PC-9 (cell line): ENCODE data around the gene ASXL1. TPM values are rescaled to one million over a fixed set of nuclear protein-coding genes. Genes with fewer than 3 reads are reported as not detected.

Experiments used
- BruUV-seq: library from RNA; stranded (reverse); fragments of 400-500 nt; replicated peaks from 2 replicates; lab custom pipeline; 2021; lab: Mats Ljungman, UMichigan
- CTCF ChIA-PET: fragments of 300-600 bp; sonication (Branson Sonifier 250); formaldehyde crosslinking; loops from one replicate; lab custom pipeline; 2022; ENCODE audit warnings: antibody characterized with exemption; lab: Charles Lee
- POLR2A ChIA-PET: fragments of 300-600 bp; sonication (Branson Sonifier 250); formaldehyde crosslinking; loops from one replicate; lab custom pipeline; 2022; ENCODE audit warnings: antibody characterized with exemption; ENCODE audit not compliant: unreplicated experiment; lab: Charles Lee
- DNase-seq, 2 experiments: peaks; one replicate each; pipeline versions ENCODE4 v3.0.0 to v3.0.0-alpha.2; 2015 to 2022; ENCODE audit warnings: mixed read lengths in 1 of 2
- H2AFZ ChIP-seq: fragments of 200-600 bp; sonication (generic); 2 replicates; pipeline ENCODE4 v1.8.1; 2017; ENCODE audit warnings: antibody characterized with exemption
- H3F3A ChIP-seq: fragments of 200-600 bp; sonication (generic); 2 replicates; pipeline ENCODE4 v1.8.1; 2017; ENCODE audit warnings: antibody characterized with exemption, mild to moderate bottlenecking, low read depth; ENCODE audit not compliant: insufficient read depth
- H3K27ac ChIP-seq: fragments of 200-600 bp; sonication (generic); 2 replicates; pipeline ENCODE4 v1.6.1; 2016; ENCODE audit warnings: mixed run types
- H3K27me3 ChIP-seq: fragments of 200-600 bp; sonication (generic); 2 replicates; pipeline ENCODE4 v1.6.1; 2016; ENCODE audit warnings: low read depth, mixed run types; ENCODE audit not compliant: insufficient read depth
- H3K36me3 ChIP-seq: fragments of 200-600 bp; sonication (generic); 2 replicates; pipeline ENCODE4 v1.6.1; 2016; ENCODE audit warnings: low read depth, mixed run types
- H3K4me1 ChIP-seq: fragments of 200-600 bp; sonication (generic); replicated peaks from 2 replicates; pipeline ENCODE4 v1.6.1; 2016; ENCODE audit warnings: mixed run types; ENCODE audit not compliant: insufficient read depth
- H3K4me2 ChIP-seq: fragments of 200-600 bp; sonication (generic); 2 replicates; pipeline ENCODE4 v1.6.1; 2017; ENCODE audit warnings: mixed run types
- H3K4me3 ChIP-seq: fragments of 200-600 bp; sonication (generic); 2 replicates; pipeline ENCODE4 v1.6.1; 2016; ENCODE audit warnings: mixed run types
- H3K79me2 ChIP-seq: fragments of 200-600 bp; sonication (generic); 2 replicates; pipeline ENCODE4 v1.6.1; 2017; ENCODE audit warnings: low read depth, mixed run types
- H3K9me2 ChIP-seq: fragments of 200-600 bp; sonication (generic); 2 replicates; pipeline ENCODE4 v1.8.1; 2017; ENCODE audit warnings: mild to moderate bottlenecking; ENCODE audit not compliant: insufficient read depth
- H3K9me3 ChIP-seq: fragments of 200-600 bp; sonication (generic); 2 replicates; pipeline ENCODE4 v1.8.1; 2016; ENCODE audit warnings: low read depth; ENCODE audit not compliant: insufficient read depth
- H4K20me1 ChIP-seq: fragments of 200-600 bp; sonication (generic); 2 replicates; pipeline ENCODE4 v1.8.1; 2017; ENCODE audit not compliant: insufficient read depth
- EZH2 ChIP-seq: fragments of 200-600 bp; sonication (generic); IDR thresholded peaks from 2 replicates; pipeline ENCODE4 v1.8.0; 2017; ENCODE audit warnings: antibody characterized with exemption, low read depth
- intact Hi-C: fragments of 100-400 bp; cut with micrococcal nuclease; formaldehyde crosslinking; loops from one replicate; pipeline ENCODE4 v1.10.0; 2022; ENCODE audit not compliant: unreplicated experiment
- total RNA-seq: library from RNA; stranded (reverse); gene quantifications from 2 replicates; pipeline ENCODE4 v1.2.3, GENCODE V29; 2021
- TF ChIP-seq, protein P1 (sequence below): fragments of 200-600 bp; sonication (generic); conservative IDR thresholded peaks from 2 replicates; pipeline ENCODE4 v1.6.1; 2017; ENCODE audit warnings: mixed run types, antibody characterized with exemption, mild to moderate bottlenecking, moderate library complexity

The ASXL1 gene
- total RNA-seq, 1 experiment from 2014 or later = 123 TPM

DNA sequence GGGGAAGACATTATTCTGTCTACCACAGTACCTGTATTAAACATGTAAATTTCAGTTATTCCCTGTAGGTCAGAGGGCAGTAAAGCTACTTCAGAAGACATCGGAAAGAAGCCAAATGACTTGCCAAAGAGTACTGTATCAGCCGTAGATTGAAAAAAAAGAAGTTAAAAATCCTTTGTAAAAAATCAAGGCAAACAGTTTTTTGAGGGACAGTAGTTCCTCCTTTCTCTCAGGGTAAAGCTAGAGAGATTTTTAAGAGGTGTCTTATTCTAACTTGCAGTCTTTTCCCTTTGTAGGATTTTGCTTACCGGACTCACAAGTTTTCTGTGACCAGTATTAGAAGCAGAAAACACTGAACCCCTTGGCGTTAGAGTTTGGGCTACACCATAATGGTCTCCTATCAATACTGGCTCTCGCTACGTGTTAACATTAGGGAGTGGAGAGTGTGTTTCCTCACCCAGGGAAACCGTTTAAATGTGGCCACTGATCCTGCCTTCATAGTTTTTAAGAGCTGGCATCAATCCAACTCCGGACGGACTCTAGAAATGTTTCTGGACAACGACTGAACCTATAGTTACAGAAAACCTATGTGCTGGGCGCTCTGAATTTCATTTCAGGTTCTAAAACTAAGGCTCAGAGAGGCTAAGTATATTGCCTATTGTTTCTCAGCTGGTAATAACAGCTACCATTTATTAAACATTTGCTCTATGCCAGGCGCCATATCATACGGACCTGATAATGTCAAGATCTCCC, 1.3 kb upstream of the ASXL1 start:
- no peaks in the 10 kb centered on the region for H3K9me3 ChIP-seq
- peak overlapping the region; percentile 82; the same call in 1 of the 2 replicates for H2AFZ ChIP-seq
- H3K27ac ChIP-seq = peak overlapping the region; percentile 72; the same call in 1 of the 2 replicates
- 0 out of 2 replicates have a peak, but pooled peaks cover 4% of the 10 kb centered on the region for H3K36me3 ChIP-seq
- H4K20me1 ChIP-seq = peaks cover 29% of the 10 kb centered on the region
- DNase-seq = peak in 1 of 2 experiments; percentile 2
- peak overlapping the region; percentile 81 for H3K4me2 ChIP-seq
- peaks cover 34% of the 10 kb centered on the region for H3F3A ChIP-seq
- peaks cover 49% of the 10 kb centered on the region for H3K4me1 ChIP-seq
- no peak for TF ChIP-seq EZH2
- TF ChIP-seq, protein P1, sequence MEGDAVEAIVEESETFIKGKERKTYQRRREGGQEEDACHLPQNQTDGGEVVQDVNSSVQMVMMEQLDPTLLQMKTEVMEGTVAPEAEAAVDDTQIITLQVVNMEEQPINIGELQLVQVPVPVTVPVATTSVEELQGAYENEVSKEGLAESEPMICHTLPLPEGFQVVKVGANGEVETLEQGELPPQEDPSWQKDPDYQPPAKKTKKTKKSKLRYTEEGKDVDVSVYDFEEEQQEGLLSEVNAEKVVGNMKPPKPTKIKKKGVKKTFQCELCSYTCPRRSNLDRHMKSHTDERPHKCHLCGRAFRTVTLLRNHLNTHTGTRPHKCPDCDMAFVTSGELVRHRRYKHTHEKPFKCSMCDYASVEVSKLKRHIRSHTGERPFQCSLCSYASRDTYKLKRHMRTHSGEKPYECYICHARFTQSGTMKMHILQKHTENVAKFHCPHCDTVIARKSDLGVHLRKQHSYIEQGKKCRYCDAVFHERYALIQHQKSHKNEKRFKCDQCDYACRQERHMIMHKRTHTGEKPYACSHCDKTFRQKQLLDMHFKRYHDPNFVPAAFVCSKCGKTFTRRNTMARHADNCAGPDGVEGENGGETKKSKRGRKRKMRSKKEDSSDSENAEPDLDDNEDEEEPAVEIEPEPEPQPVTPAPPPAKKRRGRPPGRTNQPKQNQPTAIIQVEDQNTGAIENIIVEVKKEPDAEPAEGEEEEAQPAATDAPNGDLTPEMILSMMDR = no peak
- POLR2A ChIA-PET = interaction anchor here (0.7 kb wide), 1 partner anchor 128 kb away, joined by 5 read pairs; no protein-coding TSS in a partner anchor
- no peaks in the 10 kb centered on the region for H3K9me2 ChIP-seq
- no peaks in the 10 kb centered on the region for H3K27me3 ChIP-seq
- no TSS peak for BruUV-seq
- peaks cover 31% of the 10 kb centered on the region for H3K79me2 ChIP-seq
- H3K4me3 ChIP-seq = peak overlapping the region; percentile 73
- CTCF ChIA-PET = no interaction called here
- intact Hi-C loops = loop anchor here (2.0 to 5.0 kb wide), 3 partner anchors 22 to 296 kb away; partner anchors contain the start of gene KIF3B

DNA sequence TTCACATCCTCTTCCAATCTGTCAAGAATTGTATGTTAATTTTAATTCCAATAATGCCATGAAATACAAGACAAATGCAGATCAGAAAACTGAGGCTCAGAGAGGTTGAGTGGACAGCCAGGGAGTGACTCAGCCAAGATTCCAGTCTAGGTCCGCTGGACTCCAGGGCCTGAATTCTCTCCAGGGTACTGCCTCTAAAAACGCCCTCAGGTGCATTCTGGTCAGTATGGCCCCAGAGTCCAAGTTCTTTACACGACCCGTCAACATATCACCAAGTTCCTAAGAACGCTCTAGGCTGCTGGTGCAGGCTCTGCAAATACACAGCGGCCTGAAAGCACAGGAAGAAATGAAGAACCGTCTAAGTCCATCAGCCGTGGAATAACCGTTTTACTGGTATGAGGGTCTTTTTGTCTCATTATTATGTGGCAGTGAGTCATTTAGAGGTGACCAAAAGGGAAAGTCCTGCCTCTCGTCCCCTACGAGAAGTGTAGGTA, 709 bp upstream of the ASXL1 start:
- peaks cover 49% of the 10 kb centered on the region for H3K4me1 ChIP-seq
- no peak for TF ChIP-seq EZH2
- intact Hi-C loops = loop anchor here (2.0 to 5.0 kb wide), 3 partner anchors 23 to 295 kb away; partner anchors contain the start of gene KIF3B
- peaks cover 34% of the 10 kb centered on the region for H3F3A ChIP-seq
- peaks cover 36% of the 10 kb centered on the region for H4K20me1 ChIP-seq
- BruUV-seq = TSS peak; percentile 88
- DNase-seq = peak in 1 of 2 experiments; percentile 40
- H3K4me3 ChIP-seq = peak overlapping the region; percentile 73
- peak overlapping the region; percentile 82 for H2AFZ ChIP-seq
- ChIA-PET CTCF (interaction anchor here (0.7 kb wide), 1 partner anchor 87 kb away, joined by 5 read pairs; no protein-coding TSS in a partner anchor), POLR2A (interaction anchor here (0.6 to 0.7 kb wide), 2 partner anchors 67 to 224 kb away, joined by 6 to 10 read pairs; no protein-coding TSS in a partner anchor)
- no peaks in the 10 kb centered on the region for H3K9me3 ChIP-seq
- H3K36me3 ChIP-seq = 0 out of 2 replicates have a peak, but pooled peaks cover 4% of the 10 kb centered on the region
- H3K27ac ChIP-seq = peak overlapping the region; percentile 72
- peaks cover 38% of the 10 kb centered on the region for H3K79me2 ChIP-seq
- no peaks in the 10 kb centered on the region for H3K9me2 ChIP-seq
- H3K4me2 ChIP-seq = peak overlapping the region; percentile 81
- H3K27me3 ChIP-seq = no peaks in the 10 kb centered on the region

DNA sequence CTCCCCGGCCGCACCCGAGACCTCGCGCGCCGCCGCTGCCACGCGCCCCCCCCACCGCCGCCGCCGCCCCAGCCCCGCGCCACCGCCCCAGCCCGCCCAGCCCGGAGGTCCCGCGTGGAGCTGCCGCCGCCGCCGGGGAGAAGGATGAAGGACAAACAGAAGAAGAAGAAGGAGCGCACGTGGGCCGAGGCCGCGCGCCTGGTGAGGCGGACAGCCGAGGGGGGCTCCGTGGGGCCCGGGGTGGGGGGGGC, 426 bp downstream of the ASXL1 start:
- TF ChIP-seq EZH2 = no peak
- TF ChIP-seq, protein P1 = no peak
- no peaks in the 10 kb centered on the region for H3K9me3 ChIP-seq
- intact Hi-C loops = loop anchor here (2.0 to 5.0 kb wide), 5 partner anchors 32 to 294 kb away; partner anchors contain the start of genes KIF3B, PLAGL2 and POFUT1
- ChIA-PET CTCF (interaction anchor here (0.7 kb wide), 2 partner anchors 16 to 121 kb away, joined by 3 to 9 read pairs; no protein-coding TSS in a partner anchor), POLR2A (interaction anchor here (0.5 kb wide), 1 partner anchor 16 kb away, joined by 5 read pairs; no protein-coding TSS in a partner anchor)
- peaks cover 47% of the 10 kb centered on the region for H4K20me1 ChIP-seq
- peak overlapping the region; percentile 78 for H3K4me3 ChIP-seq
- H3K79me2 ChIP-seq = peaks cover 49% of the 10 kb centered on the region
- peaks cover 49% of the 10 kb centered on the region for H3K4me1 ChIP-seq
- no peak overlapping the region for H2AFZ ChIP-seq
- H3F3A ChIP-seq = peaks cover 34% of the 10 kb centered on the region
- 0 out of 2 replicates have a peak, but pooled peaks cover 4% of the 10 kb centered on the region for H3K36me3 ChIP-seq
- peak overlapping the region; percentile 90; the same call in 1 of the 2 replicates for H3K4me2 ChIP-seq
- no peak for DNase-seq
- H3K9me2 ChIP-seq = no peaks in the 10 kb centered on the region
- peak overlapping the region; percentile 36; the same call in 1 of the 2 replicates for H3K27ac ChIP-seq
- H3K27me3 ChIP-seq = no peaks in the 10 kb centered on the region
- no TSS peak for BruUV-seq
